ENCODE data around the gene RBMS2.

GRCh38 chr12:56614627-56615026 lies 93.0 kb downstream of the RBMS2 start:
- TF ChIP-seq POLR2A (IDR thresholded peaks at IDR 0.05) = no peak
- TF ChIP-seq, protein P1, sequence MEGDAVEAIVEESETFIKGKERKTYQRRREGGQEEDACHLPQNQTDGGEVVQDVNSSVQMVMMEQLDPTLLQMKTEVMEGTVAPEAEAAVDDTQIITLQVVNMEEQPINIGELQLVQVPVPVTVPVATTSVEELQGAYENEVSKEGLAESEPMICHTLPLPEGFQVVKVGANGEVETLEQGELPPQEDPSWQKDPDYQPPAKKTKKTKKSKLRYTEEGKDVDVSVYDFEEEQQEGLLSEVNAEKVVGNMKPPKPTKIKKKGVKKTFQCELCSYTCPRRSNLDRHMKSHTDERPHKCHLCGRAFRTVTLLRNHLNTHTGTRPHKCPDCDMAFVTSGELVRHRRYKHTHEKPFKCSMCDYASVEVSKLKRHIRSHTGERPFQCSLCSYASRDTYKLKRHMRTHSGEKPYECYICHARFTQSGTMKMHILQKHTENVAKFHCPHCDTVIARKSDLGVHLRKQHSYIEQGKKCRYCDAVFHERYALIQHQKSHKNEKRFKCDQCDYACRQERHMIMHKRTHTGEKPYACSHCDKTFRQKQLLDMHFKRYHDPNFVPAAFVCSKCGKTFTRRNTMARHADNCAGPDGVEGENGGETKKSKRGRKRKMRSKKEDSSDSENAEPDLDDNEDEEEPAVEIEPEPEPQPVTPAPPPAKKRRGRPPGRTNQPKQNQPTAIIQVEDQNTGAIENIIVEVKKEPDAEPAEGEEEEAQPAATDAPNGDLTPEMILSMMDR (IDR thresholded peaks at IDR 0.05) = no peak

Measured in upper lobe of left lung (tissue), 4 donors.